A673 (cell line): ENCODE results near the gene RPS21. TPM values are rescaled to one million over a fixed set of nuclear protein-coding genes. Genes with fewer than 3 reads are reported as not detected.

Source experiments
- BruUV-seq: library from RNA; stranded (reverse); fragments of 400-500 nt; replicated peaks from 2 replicates; lab custom pipeline; 2021; lab: Mats Ljungman, UMichigan
- CTCF ChIA-PET: fragments of 300-600 bp; sonication (Branson Sonifier 250); formaldehyde crosslinking; loops from one replicate; lab custom pipeline; 2022; ENCODE audit warnings: antibody characterized with exemption; lab: Charles Lee
- POLR2A ChIA-PET: fragments of 300-600 bp; sonication (Branson Sonifier 250); formaldehyde crosslinking; loops from one replicate; lab custom pipeline; 2022; ENCODE audit warnings: antibody characterized with exemption; ENCODE audit not compliant: low non-redundant PET; lab: Charles Lee
- DNase-seq: peaks from one replicate; pipeline ENCODE4 v3.0.0-alpha.2; 2015; ENCODE audit warnings: low spot score
- H3K27ac ChIP-seq: fragments of 200-600 bp; sonication (generic); 2 replicates; pipeline ENCODE4 v1.5.1; 2016; ENCODE audit warnings: mixed run types, low read depth, mild to moderate bottlenecking, mixed read lengths, antibody characterized with exemption, low read length; ENCODE audit not compliant: poor library complexity, severe bottlenecking
- H3K27me3 ChIP-seq: fragments of 200-600 bp; sonication (generic); replicated peaks from 2 replicates; pipeline ENCODE4 v1.6.1; 2017; ENCODE audit warnings: mixed run types, low read depth, mild to moderate bottlenecking, mixed read lengths, antibody characterized with exemption, low read length; ENCODE audit not compliant: insufficient read depth, poor library complexity
- H3K36me3 ChIP-seq: fragments of 200-600 bp; sonication (generic); 2 replicates; pipeline ENCODE4 v1.6.1; 2016; ENCODE audit warnings: mixed run types, mild to moderate bottlenecking, mixed read lengths, antibody characterized with exemption, low read length; ENCODE audit not compliant: insufficient read depth, poor library complexity, severe bottlenecking
- H3K4me1 ChIP-seq: fragments of 200-600 bp; sonication (generic); 2 replicates; pipeline ENCODE4 v1.6.1; 2017; ENCODE audit warnings: mixed run types, mild to moderate bottlenecking, mixed read lengths, antibody characterized with exemption, low read length; ENCODE audit not compliant: insufficient read depth, poor library complexity, severe bottlenecking
- H3K4me3 ChIP-seq: fragments of 200-600 bp; sonication (generic); 2 replicates; pipeline ENCODE4 v1.5.1; 2016; ENCODE audit warnings: low read depth, mixed run types, mild to moderate bottlenecking, mixed read lengths, low read length; ENCODE audit not compliant: poor library complexity, severe bottlenecking
- H3K9me3 ChIP-seq: fragments of 200-600 bp; sonication (generic); 2 replicates; pipeline ENCODE4 v1.6.1; 2016; ENCODE audit warnings: mixed run types, low read depth, mild to moderate bottlenecking, mixed read lengths, antibody characterized with exemption, low read length; ENCODE audit not compliant: poor library complexity, severe bottlenecking
- CTCF ChIP-seq: fragments of 300-800, 200-600 bp; sonication (generic); conservative IDR thresholded peaks from 2 replicates; pipeline ENCODE4 v1.5.1; 2017; ENCODE audit warnings: low read depth, mild to moderate bottlenecking, antibody characterized with exemption, low read length, moderate library complexity, mixed read lengths
- EZH2 ChIP-seq: fragments of 200-600 bp; sonication (generic); IDR thresholded peaks from 2 replicates; pipeline ENCODE4 v1.6.1; 2017; ENCODE audit warnings: borderline replicate concordance, low read depth, mild to moderate bottlenecking, mixed read lengths, antibody characterized with exemption, low read length; ENCODE audit not compliant: poor library complexity, severe bottlenecking
- intact Hi-C: fragments of 100-400 bp; cut with micrococcal nuclease; formaldehyde crosslinking; loops from one replicate; pipeline ENCODE4 v1.10.0; 2022; ENCODE audit not compliant: unreplicated experiment
- total RNA-seq: library from RNA; stranded (reverse); gene quantifications from 2 replicates; pipeline ENCODE4 v1.2.3, GENCODE V29; 2021

RPS21 gene
- total RNA-seq, 1 experiment from 2014 or later: 1,506 TPM

- ChIA-PET POLR2A (no interaction called here), CTCF (no interaction called here)
- H3K27me3 ChIP-seq: peaks cover 25% of the 10 kb centered on the region
- TF ChIP-seq CTCF: no peak
- TF ChIP-seq EZH2: no peak
- no peak for DNase-seq
- no peak overlapping the region for H3K27ac ChIP-seq
- intact Hi-C loops: no loop called here
- H3K4me3 ChIP-seq: no peak overlapping the region
- BruUV-seq: no TSS peak
- H3K36me3 ChIP-seq: no peaks in the 10 kb centered on the region
- no peaks in the 10 kb centered on the region for H3K9me3 ChIP-seq
- no peaks in the 10 kb centered on the region for H3K4me1 ChIP-seq
Measured at GRCh38 chr20:62428002-62428372, 41.1 kb downstream of the RPS21 start.

- TF ChIP-seq CTCF (no peak), EZH2 (no peak)
- no peaks in the 10 kb centered on the region for H3K36me3 ChIP-seq
- no peak overlapping the region for H3K27ac ChIP-seq
- H3K4me3 ChIP-seq: no peak overlapping the region
- DNase-seq: peak; percentile 16
- no TSS peak for BruUV-seq
- POLR2A ChIA-PET: no interaction called here
- no peaks in the 10 kb centered on the region for H3K9me3 ChIP-seq
- intact Hi-C loops: no loop called here
- CTCF ChIA-PET: no interaction called here
- peaks cover 25% of the 10 kb centered on the region for H3K27me3 ChIP-seq
- H3K4me1 ChIP-seq: no peaks in the 10 kb centered on the region
Measured at GRCh38 chr20:62428396-62429295, 41.7 kb downstream of the RPS21 start.

GRCh38 chr20:62429455-62430310 lies 42.8 kb downstream of the RPS21 start:
- DNase-seq: no peak
- BruUV-seq: no TSS peak
- Histone ChIP-seq H3K4me1 (no peaks in the 10 kb centered on the region), H3K36me3 (no peaks in the 10 kb centered on the region), H3K27ac (no peak overlapping the region), H3K9me3 (no peaks in the 10 kb centered on the region), H3K27me3 (peaks cover 32% of the 10 kb centered on the region), H3K4me3 (no peak overlapping the region)
- TF ChIP-seq CTCF: no peak
- no peak for TF ChIP-seq EZH2
- intact Hi-C loops: no loop called here
- ChIA-PET POLR2A (no interaction called here), CTCF (no interaction called here)
